Neural progenitor cell (in vitro differentiated cells): Measurements from ENCODE around the gene CCDC112.

Source experiments
- CTCF ChIP-seq: fragments of 200-600 bp; sonication (generic); IDR thresholded peaks from 2 replicates; pipeline ENCODE4 v1.5.1; 2017; ENCODE audit warnings: antibody characterized with exemption, mild to moderate bottlenecking
- EZH2 ChIP-seq: fragments of 200-600 bp; sonication (generic); IDR thresholded peaks from 2 replicates; pipeline ENCODE4 v1.6.1; 2017; ENCODE audit warnings: antibody characterized with exemption, mild to moderate bottlenecking, moderate library complexity
- EZH2phosphoT487 ChIP-seq: fragments of 200-600 bp; sonication (generic); IDR thresholded peaks from 2 replicates; pipeline ENCODE4 v1.6.1; 2017; ENCODE audit warnings: antibody characterized with exemption

DNA sequence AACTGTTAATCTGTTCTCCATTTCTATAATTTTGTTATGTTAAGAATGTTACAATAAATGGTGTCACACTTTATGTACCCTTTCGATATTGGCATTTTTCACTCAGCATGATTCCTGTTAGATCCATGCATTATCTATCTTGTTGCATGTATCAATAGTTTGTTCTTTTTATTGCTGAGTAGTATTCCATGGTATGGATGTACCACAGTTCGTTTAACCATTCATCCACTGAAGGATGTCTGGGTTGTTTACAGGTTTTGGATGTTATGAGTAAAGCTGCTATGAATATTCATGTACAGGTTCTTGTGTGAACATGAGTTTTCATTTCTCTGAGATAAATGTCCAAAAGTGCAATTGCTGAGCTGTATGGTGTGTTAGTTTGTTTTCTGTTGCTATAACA, 26.3 kb upstream of the CCDC112 start:
- no peak for TF ChIP-seq EZH2
- TF ChIP-seq CTCF: no peak
- TF ChIP-seq EZH2phosphoT487: no peak
